Measurements from ENCODE around the gene MPPED1.

The MPPED1 gene

GRCh38 chr22:43478621-43479300 lies 66.9 kb downstream of the MPPED1 start:
- TF ChIP-seq CTCF (IDR thresholded peaks at IDR 0.05): no peak
- TF ChIP-seq ZFX (IDR thresholded peaks at IDR 0.05; ENCODE audit: borderline replicate concordance): no peak
- H3K27ac ChIP-seq: no peak overlapping the region

GRCh38 chr22:43479301-43479950 lies 67.6 kb downstream of the MPPED1 start:
- TF ChIP-seq ZFX (IDR thresholded peaks at IDR 0.05; ENCODE audit: borderline replicate concordance) (no peak), CTCF (IDR thresholded peaks at IDR 0.05) (no peak)
- H3K27ac ChIP-seq: no peak overlapping the region

- no peak for TF ChIP-seq ZFX (IDR thresholded peaks at IDR 0.05; ENCODE audit: borderline replicate concordance)
- no peak overlapping the region for H3K27ac ChIP-seq
These were observed 68.1 kb downstream of the MPPED1 start for GRCh38 chr22:43479962-43480361.

- TF ChIP-seq CTCF (IDR thresholded peaks at IDR 0.05) (no peak), ZFX (IDR thresholded peaks at IDR 0.05; ENCODE audit: borderline replicate concordance) (no peak)
- H3K27ac ChIP-seq: no peak overlapping the region
These were observed 69.9 kb downstream of the MPPED1 start for GRCh38 chr22:43481568-43482317.

GRCh38 chr22:43482318-43482625 lies 70.5 kb downstream of the MPPED1 start:
- TF ChIP-seq ZFX (IDR thresholded peaks at IDR 0.05; ENCODE audit: borderline replicate concordance) (no peak), CTCF (IDR thresholded peaks at IDR 0.05) (no peak)
- H3K27ac ChIP-seq: no peak overlapping the region

- TF ChIP-seq ZFX (IDR thresholded peaks at IDR 0.05; ENCODE audit: borderline replicate concordance): no peak
- no peak for TF ChIP-seq CTCF (IDR thresholded peaks at IDR 0.05)
- H3K27ac ChIP-seq: no peak overlapping the region
These were observed 71.5 kb downstream of the MPPED1 start for GRCh38 chr22:43483266-43483665.

GRCh38 chr22:43483669-43484068 lies 71.9 kb downstream of the MPPED1 start:
- no peak for TF ChIP-seq ZFX (IDR thresholded peaks at IDR 0.05; ENCODE audit: borderline replicate concordance)
- no peak for TF ChIP-seq CTCF (IDR thresholded peaks at IDR 0.05)
- H3K27ac ChIP-seq: no peak overlapping the region
